Calu3 (cell line): ENCODE data around the gene ADAMTS17. TPM values are rescaled to one million over a fixed set of nuclear protein-coding genes. Genes with fewer than 3 reads are reported as not detected.
"Not testable (repeated sequence)": the region's sequence is repeated elsewhere in the genome, so short reads cannot be mapped to it uniquely, and the experiment has no call there.

Experiments used
- BruUV-seq: library from RNA; stranded (reverse); fragments of 400-500 nt; replicated peaks from 2 replicates; lab custom pipeline; 2021; lab: Mats Ljungman, UMichigan
- CTCF ChIA-PET: fragments of 300-600 bp; sonication (Branson Sonifier 250); formaldehyde crosslinking; loops from one replicate; lab custom pipeline; 2022; ENCODE audit warnings: antibody characterized with exemption; lab: Charles Lee
- DNase-seq: peaks from one replicate; pipeline ENCODE4 v3.0.0; 2022
- H3K27ac Mint-ChIP-seq: one replicate; pipeline ENCODE4 v1.8.0; 2022; ENCODE audit warnings: mixed read lengths; ENCODE audit not compliant: unreplicated experiment
- H3K27me3 Mint-ChIP-seq: one replicate; pipeline ENCODE4 v1.8.0; 2022; ENCODE audit warnings: mixed read lengths; ENCODE audit not compliant: unreplicated experiment
- H3K36me3 Mint-ChIP-seq: one replicate; pipeline ENCODE4 v1.8.0; 2022; ENCODE audit warnings: mild to moderate bottlenecking, moderate library complexity, mixed read lengths; ENCODE audit not compliant: insufficient read depth, unreplicated experiment
- H3K4me1 Mint-ChIP-seq: one replicate; pipeline ENCODE4 v1.8.0; 2022; ENCODE audit warnings: mild to moderate bottlenecking, low read depth, mixed read lengths; ENCODE audit not compliant: unreplicated experiment
- H3K4me3 Mint-ChIP-seq: one replicate; pipeline ENCODE4 v1.8.0; 2022; ENCODE audit warnings: mild to moderate bottlenecking, low read depth, moderate library complexity, mixed read lengths; ENCODE audit not compliant: unreplicated experiment
- H3K9me3 Mint-ChIP-seq: one replicate; pipeline ENCODE4 v1.8.0; 2022; ENCODE audit warnings: low read depth, mixed read lengths; ENCODE audit not compliant: unreplicated experiment
- CTCF ChIP-seq: fragments of 200-600 bp; IDR thresholded peaks from one replicate; pipeline ENCODE4 v1.8.0; 2022; ENCODE audit warnings: antibody characterized with exemption; ENCODE audit not compliant: unreplicated experiment
- intact Hi-C: fragments of 100-400 bp; cut with micrococcal nuclease; formaldehyde crosslinking; loops from one replicate; pipeline ENCODE4 v1.10.0; 2022; ENCODE audit not compliant: unreplicated experiment
- total RNA-seq: library from RNA; stranded (reverse); gene quantifications from 2 replicates; pipeline ENCODE4 v1.2.3, GENCODE V29; 2022

ADAMTS17 gene
- total RNA-seq, 1 experiment from 2014 or later, result 3.5 TPM

GRCh38 chr15:100073982-100074381, 267.8 kb downstream of the ADAMTS17 start:
- Mint-ChIP-seq H3K27ac (no peak overlapping the region), H3K27me3 (no peaks in the 10 kb centered on the region), H3K4me3 (no peak overlapping the region), H3K36me3 (no peaks in the 10 kb centered on the region), H3K4me1 (no peaks in the 10 kb centered on the region), H3K9me3 (peaks cover 6% of the 10 kb centered on the region)
- BruUV-seq, result no TSS peak
- CTCF ChIA-PET, result no interaction called here
- TF ChIP-seq CTCF, result no peak
- DNase-seq, result no peak
- intact Hi-C loops, result no loop called here

GRCh38 chr15:100066521-100067280, 275.1 kb downstream of the ADAMTS17 start:
- CTCF ChIA-PET, H3K4me3 Mint-ChIP-seq, H3K27ac Mint-ChIP-seq, H3K4me1 Mint-ChIP-seq, H3K36me3 Mint-ChIP-seq, intact Hi-C loops, BruUV-seq, H3K27me3 Mint-ChIP-seq, DNase-seq: not testable (repeated sequence)
- H3K9me3 Mint-ChIP-seq, result peaks cover 21% of the 10 kb centered on the region

DNA sequence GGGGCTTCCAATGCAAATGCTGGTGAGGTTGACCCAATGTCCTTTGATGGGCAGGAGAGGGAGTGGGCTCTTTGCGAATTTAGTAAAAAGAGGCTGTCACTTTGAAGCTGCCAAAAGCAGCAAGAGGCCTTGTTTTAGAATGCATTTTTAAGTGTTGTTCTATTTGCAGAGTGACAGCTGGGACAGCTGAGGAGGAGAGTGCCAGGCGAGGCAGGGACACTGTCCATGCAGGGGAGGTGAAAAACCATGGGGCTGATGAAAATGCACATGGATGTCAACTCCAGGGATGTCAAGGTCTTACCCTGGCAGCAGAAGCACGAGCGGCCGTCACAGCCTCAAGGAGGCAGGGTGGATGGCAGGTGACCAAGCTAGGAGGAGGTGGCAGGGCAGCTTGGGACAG, 279.8 kb downstream of the ADAMTS17 start:
- no peaks in the 10 kb centered on the region for H3K36me3 Mint-ChIP-seq
- no TSS peak for BruUV-seq
- H3K27ac Mint-ChIP-seq, result no peak overlapping the region
- H3K4me1 Mint-ChIP-seq, result no peaks in the 10 kb centered on the region
- peaks cover 21% of the 10 kb centered on the region for H3K27me3 Mint-ChIP-seq
- no peak for TF ChIP-seq CTCF
- DNase-seq, result no peak
- no peak overlapping the region for H3K4me3 Mint-ChIP-seq
- CTCF ChIA-PET, result no interaction called here
- peaks cover 16% of the 10 kb centered on the region for H3K9me3 Mint-ChIP-seq
- intact Hi-C loops, result no loop called here

- no TSS peak for BruUV-seq
- no peak for DNase-seq
- Mint-ChIP-seq H3K9me3 (peaks cover 16% of the 10 kb centered on the region), H3K27ac (no peak overlapping the region), H3K27me3 (peaks cover 21% of the 10 kb centered on the region), H3K36me3 (no peaks in the 10 kb centered on the region), H3K4me1 (no peaks in the 10 kb centered on the region), H3K4me3 (no peak overlapping the region)
- intact Hi-C loops, result no loop called here
- TF ChIP-seq CTCF, result no peak
- CTCF ChIA-PET, result interaction anchor here (0.6 kb wide), 1 partner anchor 384 kb away, joined by 3 read pairs; no protein-coding TSS in a partner anchor
Measured at GRCh38 chr15:100060276-100060926, 281.4 kb downstream of the ADAMTS17 start.
